NOMO-1 treated with dmso at 0.1 percent for 144 hours (cell line): ENCODE measurements around the gene KDM2B.
"Not testable (repeated sequence)": the region's sequence is repeated elsewhere in the genome, so short reads cannot be mapped to it uniquely, and the experiment has no call there.

Experiments used
- DNase-seq: peaks from one replicate; lab custom pipeline; 2025; ENCODE audit not compliant: unreplicated experiment; lab: John Stamatoyannopoulos, UW

Gene KDM2B

DNA sequence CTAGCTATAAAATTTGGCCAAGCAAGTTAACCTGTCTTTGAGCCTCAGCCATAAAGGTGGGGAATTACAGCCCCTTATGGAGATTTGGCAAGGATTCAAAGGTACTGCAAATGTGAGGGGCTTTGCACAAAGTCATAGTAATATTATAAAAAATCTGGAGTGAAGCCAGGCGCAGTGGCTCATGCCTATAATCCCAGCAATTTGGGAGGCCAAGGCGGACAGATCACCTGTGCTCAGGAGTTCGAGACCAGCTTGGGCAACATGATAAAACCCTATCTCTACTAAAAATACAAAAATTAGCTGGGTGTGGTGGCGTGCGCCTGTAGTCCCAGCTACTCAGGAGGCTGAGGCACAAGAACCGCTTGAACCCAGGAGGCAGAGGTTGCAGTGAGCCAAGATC is 4.1 kb upstream of the KDM2B start:
- DNase-seq = not testable (repeated sequence)

GRCh38 chr12:121583334-121583661 is 2.5 kb upstream of the KDM2B start:
- not testable (repeated sequence) for DNase-seq

DNA sequence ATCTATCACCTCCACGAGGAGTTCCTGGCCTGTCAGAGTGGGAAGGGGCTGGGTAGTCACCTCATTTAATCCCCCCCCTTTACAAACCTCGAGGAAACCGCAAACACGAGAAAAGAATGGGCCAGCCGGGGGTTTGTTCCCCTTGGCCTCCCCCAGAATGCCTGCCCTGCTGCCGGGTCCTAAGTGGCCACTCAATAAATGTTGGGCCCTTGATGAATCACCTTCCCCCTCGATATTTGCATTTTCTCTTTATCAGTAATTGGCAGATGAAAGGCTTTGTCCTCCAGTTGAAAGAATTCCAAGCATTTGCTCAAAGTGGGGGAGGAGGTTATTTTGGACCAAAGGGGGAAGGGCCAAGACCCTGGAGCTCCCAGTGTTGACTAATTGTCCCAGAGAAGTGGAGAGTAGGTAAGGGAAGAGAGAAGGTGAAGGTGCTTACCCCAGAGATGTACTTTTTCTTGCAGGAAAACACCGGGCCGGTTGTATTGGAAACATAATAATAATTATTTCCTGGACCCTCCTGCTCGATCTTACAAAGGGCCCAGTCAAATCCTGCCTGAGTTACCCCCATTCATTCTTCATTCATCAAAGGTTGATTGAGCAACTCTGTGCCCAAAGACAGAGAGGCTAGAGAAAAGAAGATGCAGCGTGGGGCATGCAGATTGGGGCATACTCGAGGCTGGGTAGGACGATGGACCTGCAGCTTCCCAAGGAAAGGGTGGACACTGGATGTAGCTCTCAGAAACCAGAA is 1.9 kb upstream of the KDM2B start:
- DNase-seq = no peak

GRCh38 chr12:121581686-121582429 is 1.0 kb upstream of the KDM2B start:
- DNase-seq = no peak

DNA sequence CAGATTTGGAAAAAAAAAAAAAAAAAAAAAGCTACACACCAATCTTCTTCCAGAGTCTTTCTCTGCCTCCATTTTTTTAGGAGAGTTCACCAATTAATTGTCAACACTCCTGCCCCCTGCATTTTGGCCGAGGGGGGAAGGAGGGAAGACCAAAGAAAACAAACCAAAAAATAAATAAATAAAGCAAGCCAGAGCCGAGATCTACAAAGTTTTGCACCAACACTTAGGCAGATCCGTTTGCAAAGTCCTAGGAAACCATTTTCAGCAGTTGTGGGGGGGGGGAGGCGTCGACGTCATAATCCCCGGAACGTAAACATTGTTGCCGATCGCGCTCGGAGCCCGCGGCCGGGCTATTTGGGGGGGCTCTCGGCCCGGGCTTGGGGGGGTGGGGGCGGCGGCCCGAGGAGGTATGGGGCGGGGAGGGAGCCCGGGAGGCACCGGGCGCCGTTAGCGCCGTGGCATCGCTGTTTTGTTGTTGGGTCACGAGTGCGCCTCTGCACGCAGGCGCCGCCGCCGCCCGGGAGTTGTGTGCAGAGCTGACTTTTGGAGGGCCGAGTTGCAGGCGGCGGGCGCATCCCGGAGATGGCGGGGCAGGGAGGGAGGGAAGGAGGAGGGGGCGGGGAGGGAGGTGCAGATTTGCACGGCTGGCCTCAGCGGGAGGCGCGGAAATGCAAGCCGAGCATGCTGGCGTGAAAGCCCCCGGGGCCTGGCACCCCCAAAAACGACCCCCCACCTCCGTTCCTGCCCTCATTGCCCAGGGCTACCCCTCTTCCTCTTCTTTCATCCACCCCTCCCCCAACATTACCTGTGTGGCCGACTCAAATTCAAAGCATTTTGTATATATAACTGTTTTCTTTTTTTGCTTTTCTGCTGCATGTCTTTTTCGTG is 598 bp downstream of the KDM2B start:
- peak; percentile 49 for DNase-seq

DNA sequence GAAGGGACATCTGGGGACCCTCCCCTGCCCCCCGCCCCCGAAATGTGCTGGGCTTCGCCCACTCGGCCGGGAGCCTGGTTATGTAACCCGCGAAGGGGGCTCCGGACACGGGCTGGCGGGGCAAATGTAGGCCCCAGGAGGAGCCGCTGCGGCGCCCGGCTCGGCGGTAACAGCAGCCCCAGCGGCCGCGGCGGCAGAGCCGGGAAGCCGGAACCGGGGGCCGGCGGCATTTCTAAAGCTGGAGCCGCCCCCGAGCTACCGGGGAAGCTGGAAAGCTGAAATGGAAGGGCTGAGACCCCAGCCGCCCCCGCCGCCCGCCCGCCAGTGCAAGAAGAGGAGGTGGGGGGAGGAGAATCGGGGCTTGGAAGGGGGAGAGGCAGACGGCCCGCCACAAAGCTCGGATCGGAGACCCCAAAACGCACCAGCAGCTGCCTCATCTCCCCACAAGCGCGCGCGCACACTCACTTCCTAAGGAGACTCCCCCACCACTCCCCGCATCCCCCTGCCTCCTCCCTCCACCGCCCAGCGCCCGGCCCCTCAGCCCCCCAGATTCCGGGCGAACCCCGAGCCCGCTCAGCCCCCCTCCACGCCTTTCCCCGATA is 1.5 kb downstream of the KDM2B start:
- DNase-seq = no peak

DNA sequence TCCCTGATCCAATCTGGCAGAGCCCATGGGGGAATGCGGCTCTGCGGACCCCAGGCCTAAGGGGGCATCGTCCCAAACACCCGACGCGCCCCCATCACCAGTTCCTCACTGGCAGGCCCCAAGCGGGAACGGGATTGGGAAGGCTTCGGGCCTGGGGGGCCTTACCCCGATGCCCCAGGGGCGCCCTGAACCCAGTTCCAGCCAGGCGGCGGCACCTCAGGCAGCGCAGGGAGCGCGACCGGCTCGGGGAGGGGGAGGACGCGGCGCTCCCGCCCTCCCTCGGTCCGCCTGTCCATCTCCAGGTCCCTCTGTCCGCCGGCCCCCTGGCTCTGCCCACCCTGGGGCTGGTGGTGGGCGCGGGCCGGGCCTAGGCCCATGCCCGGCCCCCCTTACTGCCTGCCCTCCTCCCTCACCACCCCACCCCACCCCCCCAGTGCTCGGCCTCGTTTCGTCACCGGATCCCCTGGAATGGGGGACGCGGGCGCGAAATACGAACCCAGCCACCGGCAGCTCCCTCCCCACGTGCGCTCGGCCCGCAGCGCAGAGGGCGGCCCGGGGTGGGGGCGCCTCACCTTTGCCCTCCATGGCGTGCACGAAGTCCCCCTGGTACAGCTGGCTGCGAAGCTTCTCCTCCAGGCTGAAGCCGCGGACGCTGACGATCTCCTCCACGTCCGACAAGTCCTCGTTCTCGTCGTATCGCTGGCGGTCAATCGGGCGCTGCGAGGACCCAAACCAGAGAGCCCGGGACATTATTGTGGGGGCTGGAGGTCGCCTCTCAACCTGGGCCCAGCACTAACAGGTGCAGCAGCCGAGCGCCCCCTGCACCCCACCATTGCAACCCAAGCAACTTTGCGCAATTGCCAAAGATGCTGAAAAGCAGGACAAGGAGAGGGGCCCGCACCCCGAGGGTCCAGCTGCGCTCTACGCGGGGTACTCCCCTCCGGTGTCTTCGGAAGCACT is 2.3 kb downstream of the KDM2B start:
- DNase-seq = no peak

- no peak for DNase-seq
Measured at GRCh38 chr12:121577443-121578180, 3.2 kb downstream of the KDM2B start.

GRCh38 chr12:121576851-121577391 is 3.9 kb downstream of the KDM2B start:
- no peak for DNase-seq

GRCh38 chr12:121575952-121576625 is 4.7 kb downstream of the KDM2B start:
- no peak for DNase-seq

GRCh38 chr12:121575051-121575450 is 5.8 kb downstream of the KDM2B start:
- DNase-seq = no peak

- DNase-seq = no peak
Measured at GRCh38 chr12:121574025-121574424, 6.8 kb downstream of the KDM2B start.

- no peak for DNase-seq
Measured at GRCh38 chr12:121571920-121572319, 8.9 kb downstream of the KDM2B start.

DNA sequence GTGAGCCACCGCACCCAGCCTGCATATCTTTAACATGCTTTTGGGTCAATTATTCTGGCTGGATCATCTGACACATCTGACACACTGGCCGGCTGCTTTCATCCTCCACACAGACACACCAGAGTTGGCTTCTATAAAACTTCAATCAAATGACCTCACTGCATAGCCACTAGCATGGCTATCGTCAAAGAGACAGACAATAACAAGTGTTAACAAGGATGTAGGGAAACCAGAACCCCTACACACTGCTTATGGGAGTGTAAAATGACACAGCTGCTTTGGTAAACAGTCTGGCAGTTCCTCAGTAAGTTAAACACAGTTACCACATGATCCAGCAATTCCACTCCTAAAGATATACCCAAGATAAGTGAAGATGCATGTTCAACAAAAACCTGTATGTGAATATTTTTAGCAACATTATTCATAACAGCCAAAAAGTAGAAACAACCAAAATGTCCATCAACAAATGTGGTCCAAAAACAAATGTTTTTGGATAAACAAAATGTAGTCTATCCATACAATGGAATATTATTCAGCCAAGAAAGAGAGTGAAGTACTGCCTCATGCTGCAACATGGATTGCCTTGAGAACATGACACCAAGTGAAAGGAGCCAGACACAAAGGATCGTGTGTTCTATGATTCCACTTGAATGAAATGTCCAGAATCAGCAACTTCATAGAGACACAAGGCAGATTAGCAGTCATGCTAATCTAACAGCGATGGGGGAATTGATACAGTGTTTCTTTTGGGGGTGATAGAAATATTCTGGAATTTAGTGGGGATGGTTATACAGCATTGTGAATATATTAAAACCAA is 10.1 kb downstream of the KDM2B start:
- DNase-seq = no peak

DNA sequence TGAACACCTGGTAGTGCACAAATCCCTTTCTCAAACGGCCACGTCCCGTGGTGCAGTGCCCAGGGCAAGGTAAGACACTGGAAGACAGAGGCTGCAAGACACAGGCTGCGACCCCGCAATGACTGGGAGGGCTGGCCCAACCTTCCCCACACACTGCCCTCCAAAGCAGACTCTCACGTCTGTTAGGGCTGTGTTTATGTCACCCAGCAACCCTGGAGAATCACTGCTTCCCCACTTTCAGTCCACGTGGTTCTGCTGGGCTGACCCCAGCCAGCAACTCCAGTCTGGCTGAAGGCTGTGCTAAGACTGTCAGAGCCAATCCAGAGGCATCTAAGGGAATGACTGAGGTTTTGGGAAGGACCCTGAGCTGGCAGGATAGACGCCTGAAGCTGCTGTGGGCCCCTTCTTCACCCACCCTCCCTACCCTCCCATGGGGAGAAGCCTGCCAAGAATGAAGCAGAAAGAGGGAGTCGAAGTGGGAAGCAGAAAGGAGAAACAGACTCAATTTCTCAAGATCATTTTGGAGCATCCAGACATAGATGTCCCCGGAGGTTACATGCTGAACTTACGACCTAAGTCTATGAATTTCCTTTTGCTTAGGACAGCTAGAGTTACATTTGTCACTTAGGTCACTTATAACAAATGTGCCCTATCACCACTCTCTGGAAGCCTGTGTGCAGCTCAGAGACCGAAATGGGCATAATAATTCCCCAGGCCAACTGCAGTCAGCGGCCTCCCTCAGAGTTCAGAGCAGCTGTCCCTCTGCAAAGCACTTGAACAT is 11.7 kb downstream of the KDM2B start:
- no peak for DNase-seq

- no peak for DNase-seq
Measured at GRCh38 chr12:121568518-121568917, 12.3 kb downstream of the KDM2B start.

- no peak for DNase-seq
Measured at GRCh38 chr12:121565076-121565475, 15.7 kb downstream of the KDM2B start.
